Esophagus squamous epithelium (tissue), 5 donors: ENCODE results near the gene IFNGR1. TPM values are rescaled to one million over a fixed set of nuclear protein-coding genes. Genes with fewer than 3 reads are reported as not detected.
A peak's percentile ranks its signal among the peaks of the same experiment; 100 is the strongest.

Experiments
- DNase-seq: peaks from one replicate; lab custom pipeline; 2025; lab: John Stamatoyannopoulos, UW
- H3K27ac ChIP-seq, 4 donors: fragments of 200-600 bp; sonication (generic); one replicate each; pipeline ENCODE4 v1.5.1; 2016 to 2019; ENCODE audit warnings: mild to moderate bottlenecking in 1 of 4
- H3K27me3 ChIP-seq, 4 donors: fragments of 200-600 bp; sonication (generic); 1 replicate in 3 of 4; 2 replicates in 1 of 4; pipeline versions ENCODE4 v1.5.1 to v1.6.0; 2017 to 2021; ENCODE audit warnings: antibody characterized with exemption in 1 of 4
- H3K36me3 ChIP-seq, 3 donors: fragments of 200-600 bp; sonication (generic); one replicate each; pipeline ENCODE4 v1.5.1; 2016 to 2019
- H3K4me1 ChIP-seq, 3 donors: fragments of 200-600 bp; sonication (generic); one replicate each; pipeline ENCODE4 v1.5.1; 2017 to 2019
- H3K4me3 ChIP-seq, 4 donors: fragments of 200-600 bp; sonication (generic); 1 replicate in 3 of 4; 2 replicates in 1 of 4; pipeline ENCODE4 v1.5.1; 2016 to 2019; ENCODE audit warnings: mild to moderate bottlenecking in 2 of 4, moderate library complexity in 1 of 4
- H3K9me3 ChIP-seq, 3 donors: fragments of 200-600 bp; sonication (generic); one replicate each; pipeline ENCODE4 v1.5.1; 2016 to 2019
- CTCF ChIP-seq, 6 experiments: fragments of 450-650 bp in 4 of 6; fragments of 200-600 bp in 2 of 6; sonication (generic) in 2 of 6; IDR thresholded peaks; one replicate each; pipeline ENCODE4 v1.5.1; 2016 to 2019; ENCODE audit warnings: antibody characterized with exemption in 6 of 6, mild to moderate bottlenecking in 4 of 6, moderate library complexity in 4 of 6
- POLR2A ChIP-seq, 4 donors: fragments of 450-650 bp; IDR thresholded peaks; one replicate each; pipeline ENCODE4 v1.6.1; 2017; ENCODE audit warnings: antibody characterized with exemption in 4 of 4, mild to moderate bottlenecking in 4 of 4, moderate library complexity in 3 of 4
- WGBS, 2 donors: methylation state at CpG; one replicate each; pipeline ENCODE4 v1.1.5; 2018; 5-methylcytosine and 5-hydroxymethylcytosine counted together
- intact Hi-C: fragments of 100-400 bp; cut with DNase I; formaldehyde crosslinking; loops from one replicate; pipeline ENCODE4 v1.15.0; 2022
- total RNA-seq, 4 donors: library from RNA; depleted of rRNA; stranded (reverse); fragments of >200 nt; gene quantifications; one replicate each; pipeline ENCODE4 v1.1.0, GENCODE V29; 2016
- donor health status: DM: yes; HTN: yes; CAD: no.

The IFNGR1 gene
- total RNA-seq, 4 donors from 2014 or later, result 33.8 to 96.8 (median 84.8) TPM

DNA sequence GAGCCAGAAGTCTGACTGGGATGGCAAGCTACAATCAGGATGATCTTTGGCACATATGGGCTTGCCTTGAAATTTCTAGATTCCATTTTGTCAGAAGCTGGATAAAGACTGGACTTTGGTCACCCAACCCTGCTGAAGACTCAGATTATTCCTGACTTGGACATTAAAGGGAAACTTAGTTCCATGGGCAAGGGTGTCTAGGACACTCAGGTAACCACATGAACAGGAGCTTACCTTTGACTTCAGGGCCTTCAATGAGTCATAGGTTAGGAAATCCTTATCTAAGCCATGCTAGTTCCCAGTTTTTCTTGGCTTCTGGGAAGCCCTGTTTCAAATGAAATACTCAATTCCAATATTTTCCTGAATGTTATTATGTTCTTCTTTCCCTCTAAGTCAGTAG is 28.5 kb upstream of the IFNGR1 start:
- no peak for TF ChIP-seq CTCF (IDR thresholded peaks at IDR 0.05)
- no peak for TF ChIP-seq POLR2A (IDR thresholded peaks at IDR 0.05)
- Histone ChIP-seq H3K36me3 (no peaks in the 10 kb centered on the region), H3K4me1 (peaks cover 0 to 3% (median 0%) of the 10 kb centered on the region in 3 donors), H3K27me3 (peaks cover 0 to 5% (median 0%) of the 10 kb centered on the region in 4 donors), H3K27ac (no peak overlapping the region), H3K9me3 (no peaks in the 10 kb centered on the region), H3K4me3 (no peak overlapping the region)
- DNase-seq, result no peak
- intact Hi-C loops, result no loop called here

- WGBS, 2 donors, result 89 to 94% methylated on average over 1 of the region's 1 CpG
- H3K9me3 ChIP-seq, result no peaks in the 10 kb centered on the region
- no peak for DNase-seq
- intact Hi-C loops, result no loop called here
- no peak for TF ChIP-seq CTCF (IDR thresholded peaks at IDR 0.05)
- TF ChIP-seq POLR2A (IDR thresholded peaks at IDR 0.05), result no peak
- no peaks in the 10 kb centered on the region for H3K27me3 ChIP-seq
- no peaks in the 10 kb centered on the region for H3K36me3 ChIP-seq
- peaks cover 0 to 6% (median 1%) of the 10 kb centered on the region in 3 donors for H3K4me1 ChIP-seq
- no peak overlapping the region for H3K27ac ChIP-seq
- H3K4me3 ChIP-seq, result no peak overlapping the region
Observed at GRCh38 chr6:137246791-137247202, 27.6 kb upstream of the IFNGR1 start.

- Histone ChIP-seq H3K4me1 (peaks cover 0 to 12% (median 8%) of the 10 kb centered on the region in 3 donors), H3K36me3 (no peaks in the 10 kb centered on the region), H3K27me3 (no peaks in the 10 kb centered on the region), H3K27ac (no peak overlapping the region), H3K9me3 (no peaks in the 10 kb centered on the region), H3K4me3 (no peak overlapping the region)
- intact Hi-C loops, result no loop called here
- no peak for DNase-seq
- TF ChIP-seq POLR2A (IDR thresholded peaks at IDR 0.05) (no peak), CTCF (IDR thresholded peaks at IDR 0.05) (no peak)
- WGBS, 2 donors, result 90 to 93% methylated on average over 4 of the region's 4 CpGs
Observed at GRCh38 chr6:137246164-137246563, 27.0 kb upstream of the IFNGR1 start.

GRCh38 chr6:137241481-137242038 is 22.4 kb upstream of the IFNGR1 start:
- TF ChIP-seq POLR2A (IDR thresholded peaks at IDR 0.05) (no peak), CTCF (IDR thresholded peaks at IDR 0.05) (no peak)
- no peaks in the 10 kb centered on the region for H3K27me3 ChIP-seq
- H3K27ac ChIP-seq, result peak overlapping the region in 2 of 4 donors; percentile 49 to 56
- no peaks in the 10 kb centered on the region for H3K36me3 ChIP-seq
- H3K9me3 ChIP-seq, result no peaks in the 10 kb centered on the region
- no peak for DNase-seq
- H3K4me1 ChIP-seq, result peaks cover 4 to 40% (median 33%) of the 10 kb centered on the region in 3 donors
- intact Hi-C loops, result no loop called here
- 33 to 57% methylated on average over 3 of the region's 3 CpGs for WGBS, 2 donors
- no peak overlapping the region for H3K4me3 ChIP-seq

- Histone ChIP-seq H3K36me3 (no peaks in the 10 kb centered on the region), H3K4me1 (peaks cover 4 to 51% (median 39%) of the 10 kb centered on the region in 3 donors), H3K4me3 (no peak overlapping the region), H3K27me3 (no peaks in the 10 kb centered on the region), H3K9me3 (no peaks in the 10 kb centered on the region), H3K27ac (peak overlapping the region in 2 of 4 donors; percentile 43 to 56)
- no peak for TF ChIP-seq CTCF (IDR thresholded peaks at IDR 0.05)
- TF ChIP-seq POLR2A (IDR thresholded peaks at IDR 0.05), result no peak
- 14 to 22% methylated on average over 1 of the region's 1 CpG for WGBS, 2 donors
- intact Hi-C loops, result no loop called here
- DNase-seq, result no peak
Observed at GRCh38 chr6:137240168-137240567, 21.0 kb upstream of the IFNGR1 start.
